BJ (cell line): ENCODE results near the gene TOMT. TPM values are rescaled to one million over a fixed set of nuclear protein-coding genes. Genes with fewer than 3 reads are reported as not detected.

Experiments
- CTCF ChIA-PET: fragments of 350-600 bp; formaldehyde crosslinking; extraction: SDS; loops from one replicate; lab custom pipeline; 2021; ENCODE audit warnings: antibody characterized with exemption, inconsistent platforms; lab: Yijun Ruan, JAX
- POLR2A ChIA-PET: fragments of 300-600 bp; sonication (Branson Sonifier 250); formaldehyde crosslinking; extraction: SDS; loops from one replicate; lab custom pipeline; 2021; ENCODE audit warnings: antibody characterized with exemption; lab: Charles Lee
- DNase-seq: peaks from one replicate; pipeline ENCODE4 v3.0.0-alpha.2; 2011; ENCODE audit warnings: low read depth
- H3K27me3 ChIP-seq: 2 replicates; pipeline ENCODE4 v1.6.0; 2011; ENCODE audit warnings: low read length; ENCODE audit not compliant: control insufficient read depth, insufficient read depth
- H3K36me3 ChIP-seq: 2 replicates; pipeline ENCODE4 v1.5.1; 2011; ENCODE audit warnings: low read length; ENCODE audit not compliant: control insufficient read depth, insufficient read depth
- H3K4me3 ChIP-seq: 2 replicates; pipeline ENCODE4 v1.5.1; 2011; ENCODE audit warnings: low read depth, mild to moderate bottlenecking, control low read depth, low read length
- CTCF ChIP-seq: IDR thresholded peaks from 2 replicates; pipeline ENCODE4 v1.5.1; 2011; ENCODE audit warnings: low read depth, mild to moderate bottlenecking, control low read depth, inconsistent platforms, low read length, moderate library complexity; ENCODE audit not compliant: insufficient read depth
- polyA plus RNA-seq: library from polyadenylated mRNA; depleted of rRNA; stranded (reverse); fragments of >200 nt; gene quantifications from 2 replicates; pipeline ENCODE4 v1.2.3, GENCODE V29; 2011

The TOMT gene
- polyA plus RNA-seq, 1 experiment: not detected

DNA sequence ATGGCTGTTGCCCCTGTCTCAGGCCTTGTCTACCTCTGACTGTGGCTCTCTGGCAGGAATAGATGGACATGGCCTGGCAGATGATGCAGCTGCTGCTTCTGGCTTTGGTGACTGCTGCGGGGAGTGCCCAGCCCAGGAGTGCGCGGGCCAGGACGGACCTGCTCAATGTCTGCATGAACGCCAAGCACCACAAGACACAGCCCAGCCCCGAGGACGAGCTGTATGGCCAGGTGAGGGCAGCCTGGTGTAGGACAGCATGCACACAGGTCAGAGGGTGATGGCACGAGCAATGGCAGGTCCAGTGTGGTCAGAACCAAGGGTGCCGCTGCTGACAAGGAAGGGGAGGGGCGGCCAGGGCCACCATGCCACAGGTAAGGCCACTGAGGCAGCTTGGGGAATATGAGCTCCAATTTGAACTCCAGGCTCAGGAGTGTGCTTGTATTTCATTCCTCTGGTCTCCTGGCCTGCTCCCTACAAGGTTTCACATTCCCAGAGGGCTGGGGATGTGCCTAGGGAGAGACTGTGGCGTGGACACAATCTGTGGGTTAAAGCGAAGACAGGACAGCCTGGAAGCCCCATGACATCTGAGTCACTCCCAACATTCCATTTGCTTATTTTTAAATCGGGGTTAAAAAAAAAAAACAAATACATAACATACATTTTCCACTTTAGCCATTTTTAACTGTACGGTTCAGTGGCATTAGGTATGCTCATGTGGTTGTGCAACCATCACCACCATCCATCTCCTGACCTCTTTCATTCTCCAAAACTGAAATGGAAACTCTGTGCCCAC lies 30.4 kb downstream of the TOMT start:
- POLR2A ChIA-PET: no interaction called here
- Histone ChIP-seq H3K4me3 (no peak overlapping the region), H3K36me3 (no peaks in the 10 kb centered on the region), H3K27me3 (no peaks in the 10 kb centered on the region)
- no peak for TF ChIP-seq CTCF
- CTCF ChIA-PET: interaction anchor here (0.6 to 1.7 kb wide), 3 partner anchors 8 to 17 kb away, joined by 3 to 7 read pairs (median 3); no protein-coding TSS in a partner anchor
- DNase-seq: no peak

DNA sequence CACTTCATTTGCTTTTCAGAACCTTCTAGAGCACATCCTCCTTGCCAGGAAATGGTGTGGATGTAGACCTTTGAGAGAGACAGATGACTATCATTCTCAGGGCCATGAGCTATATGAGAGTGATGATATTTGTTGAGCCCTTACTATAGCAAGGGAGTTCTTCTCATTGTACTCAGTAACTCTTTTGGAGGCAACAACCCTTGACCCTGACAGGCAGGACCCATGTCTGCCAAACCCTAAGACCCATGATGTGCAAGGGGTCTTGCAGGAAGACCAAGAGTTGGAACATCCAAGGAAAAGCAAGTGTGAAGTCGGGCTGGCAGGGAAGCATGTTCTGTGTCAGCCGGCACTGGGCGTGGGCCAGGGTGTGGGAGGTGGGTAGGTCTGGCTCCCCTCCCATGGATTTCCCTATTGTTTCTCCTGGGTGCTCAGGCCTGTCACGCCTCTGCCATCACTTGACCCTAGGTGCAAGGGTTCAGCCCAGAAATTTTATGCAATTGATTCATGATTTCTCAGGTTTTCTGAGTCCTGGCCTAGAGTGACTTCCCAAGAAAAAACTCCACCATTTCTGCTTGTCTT lies 31.0 kb downstream of the TOMT start:
- CTCF ChIA-PET: interaction anchor here (1.3 kb wide), 1 partner anchor 112 kb away, joined by 5 read pairs; no protein-coding TSS in a partner anchor
- no peaks in the 10 kb centered on the region for H3K36me3 ChIP-seq
- H3K27me3 ChIP-seq: no peaks in the 10 kb centered on the region
- no peak for DNase-seq
- no peak overlapping the region for H3K4me3 ChIP-seq
- POLR2A ChIA-PET: no interaction called here
- no peak for TF ChIP-seq CTCF

DNA sequence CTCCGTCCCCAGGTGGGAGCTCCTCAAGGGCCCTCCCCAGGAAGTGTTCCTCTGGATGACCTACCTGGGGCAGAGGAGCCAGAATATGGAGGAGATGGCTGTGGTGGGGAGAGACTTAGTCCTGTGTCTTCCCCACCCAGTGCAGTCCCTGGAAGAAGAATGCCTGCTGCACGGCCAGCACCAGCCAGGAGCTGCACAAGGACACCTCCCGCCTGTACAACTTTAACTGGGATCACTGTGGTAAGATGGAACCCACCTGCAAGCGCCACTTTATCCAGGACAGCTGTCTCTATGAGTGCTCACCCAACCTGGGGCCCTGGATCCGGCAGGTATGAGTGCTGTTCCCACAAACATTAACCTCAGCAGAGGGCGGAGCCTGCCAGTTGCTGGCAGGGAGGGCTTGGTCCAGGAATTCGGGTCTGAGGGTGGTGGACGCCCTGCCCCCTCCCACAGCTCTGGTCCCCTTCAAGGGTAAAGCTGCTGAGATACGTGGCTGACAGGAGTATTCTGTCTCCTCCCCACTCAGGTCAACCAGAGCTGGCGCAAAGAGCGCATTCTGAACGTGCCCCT lies 33.2 kb downstream of the TOMT start:
- H3K27me3 ChIP-seq: no peaks in the 10 kb centered on the region
- no peak overlapping the region for H3K4me3 ChIP-seq
- CTCF ChIA-PET: no interaction called here
- POLR2A ChIA-PET: no interaction called here
- no peaks in the 10 kb centered on the region for H3K36me3 ChIP-seq
- TF ChIP-seq CTCF: no peak
- no peak for DNase-seq

DNA sequence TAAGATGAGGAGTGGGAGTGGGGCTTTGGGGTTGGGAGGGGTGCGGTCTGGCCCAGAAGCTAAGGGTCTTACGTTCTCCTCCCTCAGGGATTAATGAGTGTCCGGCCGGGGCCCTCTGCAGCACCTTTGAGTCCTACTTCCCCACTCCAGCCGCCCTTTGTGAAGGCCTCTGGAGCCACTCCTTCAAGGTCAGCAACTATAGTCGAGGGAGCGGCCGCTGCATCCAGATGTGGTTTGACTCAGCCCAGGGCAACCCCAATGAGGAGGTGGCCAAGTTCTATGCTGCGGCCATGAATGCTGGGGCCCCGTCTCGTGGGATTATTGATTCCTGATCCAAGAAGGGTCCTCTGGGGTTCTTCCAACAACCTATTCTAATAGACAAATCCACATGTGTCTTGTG lies 33.8 kb downstream of the TOMT start:
- H3K4me3 ChIP-seq: no peak overlapping the region
- no peaks in the 10 kb centered on the region for H3K36me3 ChIP-seq
- ChIA-PET CTCF (no interaction called here), POLR2A (no interaction called here)
- TF ChIP-seq CTCF: no peak
- DNase-seq: no peak
- no peaks in the 10 kb centered on the region for H3K27me3 ChIP-seq

GRCh38 chr11:72140661-72141060 lies 34.9 kb downstream of the TOMT start:
- H3K36me3 ChIP-seq: no peaks in the 10 kb centered on the region
- no peak overlapping the region for H3K4me3 ChIP-seq
- no peak for DNase-seq
- H3K27me3 ChIP-seq: no peaks in the 10 kb centered on the region
- TF ChIP-seq CTCF: no peak
- ChIA-PET CTCF (interaction anchor here (1.9 kb wide), 1 partner anchor 115 kb away, joined by 9 read pairs; no protein-coding TSS in a partner anchor), POLR2A (no interaction called here)
